ENCODE data around the gene CENPB.
"Not testable (repeated sequence)": the region's sequence is repeated elsewhere in the genome, so short reads cannot be mapped to it uniquely, and the experiment has no call there.

CENPB gene

GRCh38 chr20:3786665-3787323 lies at the start of gene CENPB:
Gene CENPB (minus strand): TSS chr20:3786740. CDS start chr20:3786483, 257 bp downstream.
- peak within 1 kb of the TSS; percentile 80 for H3K27ac ChIP-seq
- peak; percentile 97 for TF ChIP-seq CTCF (IDR thresholded peaks at IDR 0.05)
- TF ChIP-seq ZFX (IDR thresholded peaks at IDR 0.05; ENCODE audit: borderline replicate concordance) = no peak

- no peak for TF ChIP-seq ZFX (IDR thresholded peaks at IDR 0.05; ENCODE audit: borderline replicate concordance)
- TF ChIP-seq CTCF (IDR thresholded peaks at IDR 0.05) = no peak
- no peak overlapping the region for H3K27ac ChIP-seq
These were observed 49.6 kb upstream of the CENPB start for GRCh38 chr20:3836132-3836531.

GRCh38 chr20:3829891-3830290 lies 43.4 kb upstream of the CENPB start:
- not testable (repeated sequence) for H3K27ac ChIP-seq

GRCh38 chr20:3828798-3829197 lies 42.3 kb upstream of the CENPB start:
- no peak overlapping the region for H3K27ac ChIP-seq
- TF ChIP-seq CTCF (IDR thresholded peaks at IDR 0.05) (no peak), ZFX (IDR thresholded peaks at IDR 0.05; ENCODE audit: borderline replicate concordance) (no peak)

- H3K27ac ChIP-seq = no peak overlapping the region
- no peak for TF ChIP-seq CTCF (IDR thresholded peaks at IDR 0.05)
- TF ChIP-seq ZFX (IDR thresholded peaks at IDR 0.05; ENCODE audit: borderline replicate concordance) = no peak
These were observed 39.9 kb upstream of the CENPB start for GRCh38 chr20:3826420-3826819.

- TF ChIP-seq ZFX (IDR thresholded peaks at IDR 0.05; ENCODE audit: borderline replicate concordance) (no peak), CTCF (IDR thresholded peaks at IDR 0.05) (no peak)
- H3K27ac ChIP-seq = no peak overlapping the region
These were observed 39.0 kb upstream of the CENPB start for GRCh38 chr20:3825526-3825925.

- no peak overlapping the region for H3K27ac ChIP-seq
- no peak for TF ChIP-seq ZFX (IDR thresholded peaks at IDR 0.05; ENCODE audit: borderline replicate concordance)
- no peak for TF ChIP-seq CTCF (IDR thresholded peaks at IDR 0.05)
These were observed 37.3 kb upstream of the CENPB start for GRCh38 chr20:3823881-3824280.

- no peak for TF ChIP-seq CTCF (IDR thresholded peaks at IDR 0.05)
- TF ChIP-seq ZFX (IDR thresholded peaks at IDR 0.05; ENCODE audit: borderline replicate concordance) = no peak
- no peak overlapping the region for H3K27ac ChIP-seq
These were observed 35.5 kb upstream of the CENPB start for GRCh38 chr20:3821996-3822395.
